Medulla oblongata (tissue), 1 donor: Measurements from ENCODE around the gene MACROD2.
"Not testable (repeated sequence)": the region's sequence is repeated elsewhere in the genome, so short reads cannot be mapped to it uniquely, and the experiment has no call there.

ENCODE experiments used
- DNase-seq: peaks from one replicate; pipeline ENCODE4 v3.0.0-alpha.2; 2015; ENCODE audit errors: extremely low spot score

MACROD2 gene

DNA sequence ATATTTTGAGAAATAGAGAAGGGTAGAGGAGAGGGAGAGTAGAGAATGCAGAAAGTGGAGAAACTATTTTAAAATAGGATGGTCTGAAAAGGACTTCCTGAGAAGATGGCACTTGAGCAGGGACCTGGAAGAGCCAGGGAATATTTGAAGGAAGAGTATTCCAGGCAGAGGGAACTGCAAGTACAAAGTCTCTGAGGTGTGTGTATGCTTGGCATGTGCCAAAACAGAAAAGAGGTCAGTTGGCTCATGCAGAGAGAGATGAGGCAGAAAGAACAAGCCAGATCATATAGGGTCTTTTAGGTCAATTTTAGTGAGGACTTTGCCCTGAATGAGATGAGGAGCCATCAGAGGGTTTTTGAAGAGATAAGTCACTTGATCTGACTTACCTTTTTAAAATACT lies 196.2 kb downstream of the MACROD2 start:
- DNase-seq = no peak

- no peak for DNase-seq
These were observed 198.1 kb downstream of the MACROD2 start for GRCh38 chr20:14193443-14193842.

- DNase-seq = no peak
These were observed 198.6 kb downstream of the MACROD2 start for GRCh38 chr20:14193885-14194284.

DNA sequence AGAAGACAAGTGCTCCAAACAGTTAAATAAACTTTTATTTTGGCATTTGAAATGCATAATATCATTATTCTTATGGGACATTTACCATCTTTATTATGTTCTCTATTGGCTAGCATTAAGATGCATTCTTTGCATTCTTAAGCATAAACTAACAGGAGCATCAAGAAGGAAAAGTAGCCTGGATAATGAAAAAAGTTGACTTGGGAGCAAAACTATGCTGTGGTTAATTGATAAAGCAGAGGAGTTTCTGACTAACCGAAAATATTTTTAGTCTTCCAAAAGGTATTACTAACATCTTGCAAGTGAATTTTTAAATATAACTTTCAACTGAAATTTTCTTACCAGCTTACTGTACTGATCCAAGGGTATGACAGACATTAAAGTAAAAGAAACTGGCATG lies 201.8 kb downstream of the MACROD2 start:
- DNase-seq = no peak

GRCh38 chr20:14198416-14198815 lies 203.1 kb downstream of the MACROD2 start:
- no peak for DNase-seq

- DNase-seq = no peak
These were observed 203.8 kb downstream of the MACROD2 start for GRCh38 chr20:14199111-14199510.

DNA sequence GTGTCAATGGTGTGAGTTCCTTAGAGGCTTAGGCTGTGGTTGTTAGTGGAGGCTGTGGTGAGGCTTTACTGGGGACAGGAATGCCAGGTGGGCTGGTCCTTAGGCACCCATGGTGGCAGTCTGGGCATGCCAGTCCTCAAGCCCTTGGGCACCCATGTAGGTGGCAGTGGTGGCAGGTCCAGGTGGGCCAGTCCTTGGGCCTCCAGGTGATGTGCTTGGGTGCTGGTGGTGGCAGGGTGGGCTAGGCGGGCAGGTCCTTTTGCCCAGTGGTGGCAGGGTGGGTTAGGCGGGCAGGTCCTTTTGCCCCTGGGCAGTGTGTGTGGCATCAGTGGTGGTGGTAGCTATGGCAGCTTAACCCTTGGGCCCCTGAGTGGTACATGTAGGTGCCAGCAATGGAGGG lies 208.3 kb downstream of the MACROD2 start:
- DNase-seq = no peak

- no peak for DNase-seq
These were observed 212.3 kb downstream of the MACROD2 start for GRCh38 chr20:14207591-14207990.

- no peak for DNase-seq
These were observed 213.6 kb downstream of the MACROD2 start for GRCh38 chr20:14208956-14209355.

GRCh38 chr20:14210146-14210545 lies 214.8 kb downstream of the MACROD2 start:
- DNase-seq = no peak

- DNase-seq = no peak
These were observed 218.7 kb downstream of the MACROD2 start for GRCh38 chr20:14214046-14214445.

DNA sequence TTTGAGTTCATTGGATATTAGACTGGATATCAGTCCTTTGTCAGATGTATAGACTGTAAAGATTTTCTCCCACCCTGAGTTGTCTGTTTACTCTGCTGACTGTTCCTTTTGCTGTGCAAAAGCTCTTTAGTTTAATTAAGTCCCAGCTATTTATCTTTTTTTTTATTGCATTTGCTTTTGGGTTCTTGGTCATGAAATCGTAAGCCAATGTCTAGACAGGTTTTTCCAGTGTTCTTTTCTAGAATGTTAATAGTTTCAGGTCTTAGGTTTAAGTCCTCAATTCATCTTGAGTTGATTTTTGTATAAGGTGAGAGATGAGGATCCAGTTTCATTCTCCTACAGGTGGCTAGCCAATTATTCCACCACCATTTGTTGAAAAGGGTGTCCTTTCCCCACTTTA lies 220.6 kb downstream of the MACROD2 start:
- DNase-seq = not testable (repeated sequence)

GRCh38 chr20:14219801-14220461 lies 224.6 kb downstream of the MACROD2 start:
- DNase-seq = no peak

GRCh38 chr20:14220986-14221385 lies 225.7 kb downstream of the MACROD2 start:
- DNase-seq = no peak

- no peak for DNase-seq
These were observed 228.5 kb downstream of the MACROD2 start for GRCh38 chr20:14223806-14224205.

DNA sequence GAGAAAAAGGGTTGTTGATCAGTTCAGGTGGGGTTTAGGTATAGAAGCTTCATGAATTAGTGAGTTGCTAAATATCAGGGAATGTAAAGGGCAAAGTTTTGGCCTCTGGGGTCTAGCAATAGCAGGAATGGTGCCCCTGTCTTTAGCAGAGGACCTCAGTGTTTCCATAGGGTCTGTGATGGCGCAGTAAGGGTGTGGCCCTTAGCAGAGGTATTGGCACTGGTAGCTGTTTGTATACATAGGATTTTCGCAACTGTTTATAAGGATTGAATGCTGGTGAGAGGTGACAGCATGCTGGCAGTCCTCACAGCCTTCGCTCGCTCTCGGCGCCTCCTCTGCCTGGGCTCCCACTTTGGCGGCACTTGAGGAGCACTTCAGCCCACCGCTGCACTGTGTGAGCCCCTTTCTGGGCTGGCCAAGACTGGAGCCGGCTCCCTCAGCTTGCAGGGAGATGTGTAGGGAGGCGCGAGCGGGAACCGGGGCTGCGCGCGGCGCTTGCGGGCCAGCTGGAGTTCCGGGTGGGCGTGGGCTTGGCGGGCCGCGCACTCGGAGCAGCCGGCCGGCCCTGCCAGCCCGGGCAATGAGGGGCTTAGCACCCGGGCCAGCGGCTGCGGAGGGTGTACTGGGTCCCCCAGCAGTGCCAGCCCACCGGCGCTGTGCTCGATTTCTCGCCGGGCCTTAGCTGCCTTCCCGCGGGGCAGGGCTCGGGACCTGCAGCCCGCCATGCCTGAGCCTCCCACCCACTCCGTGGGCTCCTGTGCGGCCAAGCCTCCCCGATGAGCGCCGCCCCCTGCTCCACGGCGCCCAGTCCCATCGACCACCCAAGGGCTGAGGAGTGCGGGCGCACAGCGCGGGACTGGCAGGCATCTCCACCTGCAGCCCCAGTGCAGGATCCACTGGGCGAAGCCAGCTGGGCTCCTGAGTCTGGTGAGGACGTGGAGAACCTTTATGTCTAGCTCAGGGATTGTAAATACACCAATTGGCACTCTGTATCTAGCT lies 231.0 kb downstream of the MACROD2 start:
- not testable (repeated sequence) for DNase-seq

GRCh38 chr20:14232650-14233049 lies 237.3 kb downstream of the MACROD2 start:
- DNase-seq = no peak

DNA sequence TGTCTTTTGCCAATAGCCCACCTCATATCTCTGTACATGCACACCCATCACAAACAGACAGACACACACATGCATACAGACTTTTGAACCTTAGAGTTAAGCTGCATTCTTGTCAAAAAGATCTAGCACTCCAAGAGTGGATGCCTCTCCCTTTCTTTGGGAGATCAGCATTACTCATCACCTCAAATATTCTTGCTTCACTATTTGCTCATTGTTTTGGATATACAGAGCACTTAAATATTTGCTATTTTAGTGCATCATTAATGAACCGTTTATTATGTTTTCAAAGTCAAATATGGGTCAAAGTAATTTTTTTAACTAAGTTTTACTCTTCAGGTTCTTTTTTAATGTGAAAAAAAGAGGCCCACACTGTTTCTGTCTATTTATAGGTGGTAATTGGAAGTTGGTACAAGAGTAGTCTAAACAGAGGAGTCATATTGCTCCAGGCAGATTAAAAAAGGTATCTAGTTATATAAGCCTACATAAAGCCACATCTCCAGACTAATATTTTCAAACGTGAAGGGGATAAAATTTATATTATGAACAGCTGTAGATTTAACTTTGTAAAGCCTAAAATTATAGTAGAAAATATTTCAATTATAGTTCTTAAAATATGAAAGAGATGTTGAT lies 239.5 kb downstream of the MACROD2 start:
- DNase-seq = no peak

GRCh38 chr20:14235355-14235754 lies 240.0 kb downstream of the MACROD2 start:
- no peak for DNase-seq

GRCh38 chr20:14245368-14245970 lies 250.2 kb downstream of the MACROD2 start:
- no peak for DNase-seq

DNA sequence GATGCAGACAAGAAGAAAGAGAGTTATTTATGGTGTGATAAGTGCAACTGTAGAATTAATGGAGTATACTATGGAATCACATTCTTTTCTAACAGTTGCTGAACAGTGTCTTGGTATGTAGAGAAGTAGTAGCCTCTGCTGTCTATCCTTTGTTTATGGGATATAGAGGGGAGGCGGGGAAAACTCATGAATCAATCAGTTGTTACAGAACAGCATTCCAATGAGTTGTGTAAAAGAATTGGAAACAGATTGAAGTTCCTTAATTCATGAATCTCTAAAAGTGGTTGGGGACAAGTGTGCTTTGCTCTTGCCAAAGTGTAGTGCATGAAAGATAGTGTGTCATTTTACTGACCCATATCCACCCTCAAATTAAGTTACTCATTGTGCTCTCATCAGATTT lies 264.4 kb downstream of the MACROD2 start:
- DNase-seq = no peak

DNA sequence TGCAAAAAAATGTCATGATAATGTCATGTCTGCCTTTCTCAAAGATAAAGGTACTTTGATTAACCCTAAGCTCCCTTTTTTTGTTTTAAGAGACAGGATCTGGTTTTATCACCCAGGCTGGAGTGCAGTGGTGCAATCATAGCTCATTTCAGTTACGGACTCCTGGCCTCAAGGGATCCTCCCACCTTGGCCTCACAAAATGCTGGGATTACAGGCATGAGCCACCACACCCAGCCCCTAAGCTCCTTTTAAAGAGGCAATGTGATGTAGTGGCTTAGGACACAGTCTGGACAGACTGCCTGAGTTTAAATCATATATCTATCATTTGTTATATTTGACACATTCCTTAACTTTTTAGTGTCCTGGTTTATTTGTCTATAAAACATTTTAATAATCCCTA lies 265.1 kb downstream of the MACROD2 start:
- DNase-seq = no peak
